HepG2 (cell line): ENCODE results near the gene DNM3. TPM values are rescaled to one million over a fixed set of nuclear protein-coding genes. Genes with fewer than 3 reads are reported as not detected.

Source experiments
- ATAC-seq: fragments of 200-7000 bp; cut with Tn5 transposase; 3 replicates; pipeline ENCODE4 v1.9.1; 2020; ENCODE audit warnings: mild to moderate bottlenecking, moderate library complexity
- BruUV-seq: library from RNA; stranded (reverse); fragments of 400-500 nt; replicated peaks from 2 replicates; lab custom pipeline; 2021; lab: Mats Ljungman, UMichigan
- CTCF ChIA-PET: fragments of 300-600 bp; formaldehyde crosslinking; extraction: SDS; loops from one replicate; lab custom pipeline; 2021; ENCODE audit warnings: low total read pairs, inconsistent platforms, low intra/inter-chr PET ratio; lab: Yijun Ruan, JAX
- POLR2A ChIA-PET: fragments of 350-600 bp; sonication (Branson Sonifier 250); formaldehyde crosslinking; loops from one replicate; lab custom pipeline; 2020; ENCODE audit warnings: antibody characterized with exemption, inconsistent platforms; lab: Yijun Ruan, JAX
- DNase-seq: peaks from one replicate; pipeline ENCODE4 v3.0.0-alpha.2; 2015; ENCODE audit warnings: low spot score
- FAIRE-seq: peaks from 3 replicates; lab custom pipeline; 2011; peaks lifted over from hg19 to GRCh38; lab: Jason Lieb, UNC
- H2AFZ ChIP-seq: one replicate; pipeline ENCODE4 v1.6.1; 2011; ENCODE audit warnings: low read length, inconsistent platforms
- H3K27ac ChIP-seq: fragments of 300-600 bp; 3 replicates; pipeline ENCODE4 v1.8.0; 2011; ENCODE audit warnings: mixed run types, mild to moderate bottlenecking, mixed read lengths, low read length, inconsistent platforms; ENCODE audit not compliant: insufficient read depth; ENCODE audit errors: extremely low read length
- H3K27me3 ChIP-seq, 2 experiments: fragments of 200-600 bp in 1 of 2; 2 replicates in 1 of 2; 3 replicates in 1 of 2; pipeline versions ENCODE4 v1.6.0 to v1.8.0; 2011; ENCODE audit warnings: low read length in 2 of 2, mild to moderate bottlenecking in 2 of 2, moderate library complexity in 2 of 2, inconsistent platforms in 1 of 2; ENCODE audit not compliant: insufficient read depth in 2 of 2, control insufficient read depth in 1 of 2
- H3K36me3 ChIP-seq, 2 experiments: fragments of 200-600 bp in 1 of 2; replicated peaks in 1 of 2; 2 replicates in 1 of 2; 3 replicates in 1 of 2; pipeline versions ENCODE4 v1.5.1 to v1.8.0; 2011; ENCODE audit warnings: low read length in 2 of 2, inconsistent platforms in 1 of 2; ENCODE audit not compliant: insufficient read depth in 2 of 2, control insufficient read depth in 1 of 2
- H3K4me1 ChIP-seq: 2 replicates; pipeline ENCODE4 v1.5.1; 2012; ENCODE audit warnings: low read length, inconsistent platforms; ENCODE audit not compliant: insufficient read depth
- H3K4me2 ChIP-seq: 2 replicates; pipeline ENCODE4 v1.6.0; 2011; ENCODE audit warnings: low read depth, low read length, inconsistent platforms
- H3K4me3 ChIP-seq, 3 experiments: fragments of 200-600 bp in 1 of 3; sonication (generic), shearing (Covaris generic) in 1 of 3; replicated peaks in 1 of 3; 2 replicates each; pipeline ENCODE4 v1.5.1; 2011 to 2016; ENCODE audit warnings: low read length in 3 of 3, inconsistent platforms in 2 of 3, low read depth in 2 of 3, mild to moderate bottlenecking in 2 of 3, control low read depth in 1 of 3, mixed read lengths in 1 of 3; ENCODE audit not compliant: insufficient read depth in 1 of 3
- H3K79me2 ChIP-seq: one replicate; pipeline ENCODE4 v1.6.1; 2011; ENCODE audit warnings: low read length, inconsistent platforms; ENCODE audit not compliant: insufficient read depth
- H3K9ac ChIP-seq: 2 replicates; pipeline ENCODE4 v1.6.0; 2011; ENCODE audit warnings: mild to moderate bottlenecking, low read depth, low read length, inconsistent platforms; ENCODE audit not compliant: insufficient read depth
- H3K9me3 ChIP-seq: 2 replicates; pipeline ENCODE4 v1.5.1; 2012; ENCODE audit warnings: mild to moderate bottlenecking, low read length
- H4K20me1 ChIP-seq: 2 replicates; pipeline ENCODE4 v1.6.0; 2011; ENCODE audit warnings: inconsistent platforms, mild to moderate bottlenecking, low read length, moderate library complexity; ENCODE audit not compliant: insufficient read depth
- CBX2 ChIP-seq, 2 experiments: fragments of 200-600 bp in 1 of 2; sonication (generic); formaldehyde crosslinking in 1 of 2; IDR thresholded peaks; 2 replicates each; pipeline versions ENCODE4 v1.7.0 to v1.8.1; 2018 to 2022; ENCODE audit warnings: low read depth in 2 of 2, low read length in 1 of 2, mild to moderate bottlenecking in 1 of 2, missing genetic modification reagents in 1 of 2
- DMAP1 ChIP-seq: IDR thresholded peaks from 2 replicates; pipeline ENCODE4 v1.6.1; 2016
- DPF2 ChIP-seq: sonication (generic); formaldehyde crosslinking; IDR thresholded peaks from 2 replicates; pipeline ENCODE4 v1.4.0; 2020; ENCODE audit warnings: mild to moderate bottlenecking, low read depth, missing genetic modification reagents, borderline replicate concordance
- ELF4 ChIP-seq: sonication (generic); formaldehyde crosslinking; IDR thresholded peaks from 2 replicates; pipeline ENCODE4 v1.5.0; 2020; ENCODE audit warnings: missing genetic modification reagents, mild to moderate bottlenecking, moderate library complexity, borderline replicate concordance
- GLI4 ChIP-seq: sonication (generic); formaldehyde crosslinking; IDR thresholded peaks from 2 replicates; pipeline ENCODE4 v1.5.1; 2020; ENCODE audit warnings: missing genetic modification reagents, mild to moderate bottlenecking, moderate library complexity, borderline replicate concordance
- HCFC1 ChIP-seq: fragments of 150-350 bp; IDR thresholded peaks from 2 replicates; pipeline ENCODE4 v1.6.1; 2014; ENCODE audit warnings: low read depth, low read length
- MXD1 ChIP-seq: sonication (generic); formaldehyde crosslinking; IDR thresholded peaks from 2 replicates; pipeline ENCODE4 v1.4.0; 2020; ENCODE audit warnings: mild to moderate bottlenecking, missing genetic modification reagents
- NFYC ChIP-seq: IDR thresholded peaks from 2 replicates; pipeline ENCODE4 v1.6.1; 2016; ENCODE audit warnings: missing genetic modification reagents, missing compliant biosample characterization
- NR3C1 ChIP-seq: sonication (generic); formaldehyde crosslinking; IDR thresholded peaks from 2 replicates; pipeline ENCODE4 v1.4.0; 2020; ENCODE audit warnings: missing genetic modification reagents
- ZNF12 ChIP-seq: sonication (generic); formaldehyde crosslinking; IDR thresholded peaks from 2 replicates; pipeline ENCODE4 v1.5.0; 2020; ENCODE audit warnings: missing genetic modification reagents
- ZNF121 ChIP-seq: sonication (generic); formaldehyde crosslinking; IDR thresholded peaks from 2 replicates; pipeline ENCODE4 v1.5.0; 2020; ENCODE audit warnings: mild to moderate bottlenecking, missing genetic modification reagents
- ZNF180 ChIP-seq: sonication (generic); formaldehyde crosslinking; IDR thresholded peaks from 2 replicates; pipeline ENCODE4 v1.4.0; 2020; ENCODE audit warnings: low read depth, missing genetic modification reagents, borderline replicate concordance
- ZNF510 ChIP-seq: sonication (generic); formaldehyde crosslinking; IDR thresholded peaks from 2 replicates; pipeline ENCODE4 v1.4.0; 2020; ENCODE audit warnings: low read depth, mild to moderate bottlenecking, missing genetic modification reagents
- ZNF782 ChIP-seq: sonication (generic); formaldehyde crosslinking; IDR thresholded peaks from 2 replicates; pipeline ENCODE4 v1.4.0; 2020; ENCODE audit warnings: missing genetic modification reagents, mild to moderate bottlenecking, borderline replicate concordance
- ZNF883 ChIP-seq: sonication (generic); formaldehyde crosslinking; IDR thresholded peaks from 2 replicates; pipeline ENCODE4 v1.5.1; 2020; ENCODE audit warnings: mild to moderate bottlenecking, missing genetic modification reagents; ENCODE audit errors: not compliant biosample characterization
- ZSCAN25 ChIP-seq: sonication (generic); formaldehyde crosslinking; IDR thresholded peaks from 2 replicates; pipeline ENCODE4 v1.8.0; 2022; ENCODE audit warnings: mild to moderate bottlenecking, missing genetic modification reagents
- in situ Hi-C: cut with HindIII; loops from 2 replicates; pipeline ENCODE4 v1.10.0; 2017; ENCODE audit warnings: low pct_unique_long_range_greater_than_20kb; ENCODE audit not compliant: extremely low pct_ligation_motif_present
- intact Hi-C: fragments of 100-400 bp; cut with micrococcal nuclease; formaldehyde crosslinking; loops from one replicate; pipeline ENCODE4 v1.10.0; 2022; ENCODE audit not compliant: unreplicated experiment
- polyA plus RNA-seq, 8 experiments: library from polyadenylated mRNA; depleted of rRNA in 3 of 8; stranded (reverse) in 7 of 8; unstranded in 1 of 8; fragments of >200 nt; fragmentation: Illumina TruSeq in 4 of 8; extraction: Trizol in 4 of 8; gene quantifications; 2 replicates each; pipeline versions ENCODE4 v1.2.1 to v1.2.3, GENCODE V29; 2011 to 2016; ENCODE audit warnings: low read depth in 4 of 8, missing spikeins in 1 of 8, mixed read lengths in 1 of 8; ENCODE audit not compliant: insufficient read depth in 1 of 8
- total RNA-seq, 5 experiments: library from RNA; depleted of rRNA; stranded (reverse); fragments of >200 nt; fragmentation: Illumina TruSeq; extraction: Trizol; gene quantifications; 2 replicates each; pipeline ENCODE4 v1.2.3, GENCODE V29; 2016; ENCODE audit warnings: low read depth in 1 of 5

Gene DNM3
- total and polyA plus RNA-seq, 2 of the 13 experiments (the other 11 are each of a cell fraction or from before 2014, with no cell fraction given) = 0.05 TPM; not detected in 1

- BruUV-seq = no TSS peak
- ChIA-PET CTCF (no interaction called here), POLR2A (no interaction called here)
- Histone ChIP-seq H2AFZ (no peak overlapping the region), H3K4me3 (no peak overlapping the region), H4K20me1 (no peaks in the 10 kb centered on the region), H3K79me2 (no peaks in the 10 kb centered on the region), H3K27me3 (no peaks in the 10 kb centered on the region), H3K9ac (no peak overlapping the region), H3K4me1 (no peaks in the 10 kb centered on the region), H3K36me3 (no peaks in the 10 kb centered on the region), H3K4me2 (no peak overlapping the region), H3K27ac (no peak overlapping the region), H3K9me3 (no peaks in the 10 kb centered on the region)
- intact Hi-C loops (no loop called here), in situ Hi-C loops (no loop called here)
- no peak for DNase-seq
- no peak for ATAC-seq
- FAIRE-seq = no peak
- TF ChIP-seq CBX2 (IDR thresholded peaks at IDR 0.05; ENCODE audit: low read depth, low read length) (no peak), CBX2 (CRISPR knock-in tag; IDR thresholded peaks at IDR 0.05; ENCODE audit: low read depth) (no peak), HCFC1 (no peak), ELF4 (CRISPR knock-in tag) (no peak), ZNF121 (no peak), DMAP1 (CRISPR knock-in tag) (no peak), MXD1 (CRISPR knock-in tag) (no peak), GLI4 (CRISPR knock-in tag) (no peak), DPF2 (no peak), ZNF883 (CRISPR knock-in tag) (no peak), ZNF12 (no peak), ZNF510 (CRISPR knock-in tag) (no peak), NFYC (CRISPR knock-in tag) (no peak), ZSCAN25 (CRISPR knock-in tag) (no peak), ZNF782 (CRISPR knock-in tag) (no peak), NR3C1 (no peak), ZNF180 (CRISPR knock-in tag) (no peak)
Observed at GRCh38 chr1:172069051-172069450, 227.8 kb downstream of the DNM3 start.
